ENCODE data around the gene INMT.
A peak's percentile ranks its signal among the peaks of the same experiment; 100 is the strongest.

Gene INMT

GRCh38 chr7:30752979-30753378 lies 1.0 kb downstream of the INMT start:
- no peak for DNase-seq (ENCODE audit: low read depth)

DNA sequence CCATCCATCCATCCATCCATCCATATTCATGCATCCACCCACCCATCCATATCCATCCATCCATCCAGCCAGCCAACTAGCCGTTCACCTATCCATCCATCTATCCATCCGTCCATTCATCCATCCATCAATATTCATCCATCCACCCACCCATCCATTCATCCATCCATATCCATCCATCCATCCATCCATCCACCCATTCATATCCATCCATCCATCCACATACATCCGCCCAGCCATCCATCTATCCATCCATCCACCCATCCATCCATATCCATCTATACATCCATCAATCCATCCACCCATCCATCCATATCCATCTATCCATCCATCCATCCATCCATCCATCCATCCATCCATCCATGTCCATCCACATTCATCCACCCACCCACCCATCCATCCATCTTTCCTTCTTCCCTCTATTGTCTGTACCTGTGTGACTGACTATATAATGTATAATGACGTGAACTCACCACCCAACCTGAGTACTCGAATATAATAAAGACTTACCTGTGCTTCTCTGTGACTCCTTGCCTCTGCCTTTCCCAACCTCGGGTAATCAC lies 2.5 kb downstream of the INMT start:
- no peak for DNase-seq (ENCODE audit: low read depth)

- no peak for DNase-seq (ENCODE audit: low read depth)
Measured at GRCh38 chr7:30755384-30756154, 3.6 kb downstream of the INMT start.

DNA sequence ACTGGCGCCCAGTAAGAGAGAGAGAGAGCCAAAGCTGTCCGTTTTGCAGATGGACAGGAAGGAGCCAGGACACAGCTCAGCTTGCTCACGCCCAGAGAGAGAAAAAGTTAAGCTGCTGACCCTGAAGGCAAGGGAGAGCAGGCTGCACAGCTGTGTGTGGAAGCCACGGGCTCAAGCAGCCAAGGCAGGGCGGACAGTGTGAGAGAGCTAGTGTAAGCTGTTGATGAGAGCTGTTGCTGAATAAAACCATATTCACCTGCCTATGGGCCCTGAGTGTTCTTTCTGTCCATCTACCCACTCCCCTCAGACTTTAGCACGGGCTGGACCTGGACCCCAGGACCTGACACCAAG lies 5.4 kb downstream of the INMT start:
- DNase-seq (ENCODE audit: low read depth) = no peak

GRCh38 chr7:30760514-30761213 lies 8.7 kb downstream of the INMT start:
- no peak for DNase-seq (ENCODE audit: low read depth)

- no peak for DNase-seq (ENCODE audit: low read depth)
Measured at GRCh38 chr7:30761214-30762156, 9.6 kb downstream of the INMT start.

- DNase-seq (ENCODE audit: low read depth) = no peak
Measured at GRCh38 chr7:30764030-30764975, 12.4 kb downstream of the INMT start.

- DNase-seq (ENCODE audit: low read depth) = no peak
Measured at GRCh38 chr7:30765408-30765807, 13.5 kb downstream of the INMT start.

DNA sequence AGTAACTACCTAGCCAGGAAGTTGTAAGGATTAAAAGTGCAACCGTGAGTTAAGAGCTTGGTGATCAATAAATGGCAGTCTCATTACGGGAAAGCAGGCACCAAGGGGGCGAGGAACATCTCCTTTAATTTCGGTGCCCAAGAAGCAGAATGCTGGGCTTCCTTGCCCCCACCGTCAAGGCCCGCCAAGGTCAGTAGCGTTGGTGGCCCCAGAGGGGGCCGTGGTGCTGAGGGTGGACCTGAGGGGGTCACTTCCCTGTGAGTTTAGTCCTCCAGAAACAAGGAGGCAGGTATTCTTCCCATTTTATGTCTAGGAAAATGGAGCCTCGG lies 18.9 kb downstream of the INMT start:
- no peak for DNase-seq (ENCODE audit: low read depth)

DNA sequence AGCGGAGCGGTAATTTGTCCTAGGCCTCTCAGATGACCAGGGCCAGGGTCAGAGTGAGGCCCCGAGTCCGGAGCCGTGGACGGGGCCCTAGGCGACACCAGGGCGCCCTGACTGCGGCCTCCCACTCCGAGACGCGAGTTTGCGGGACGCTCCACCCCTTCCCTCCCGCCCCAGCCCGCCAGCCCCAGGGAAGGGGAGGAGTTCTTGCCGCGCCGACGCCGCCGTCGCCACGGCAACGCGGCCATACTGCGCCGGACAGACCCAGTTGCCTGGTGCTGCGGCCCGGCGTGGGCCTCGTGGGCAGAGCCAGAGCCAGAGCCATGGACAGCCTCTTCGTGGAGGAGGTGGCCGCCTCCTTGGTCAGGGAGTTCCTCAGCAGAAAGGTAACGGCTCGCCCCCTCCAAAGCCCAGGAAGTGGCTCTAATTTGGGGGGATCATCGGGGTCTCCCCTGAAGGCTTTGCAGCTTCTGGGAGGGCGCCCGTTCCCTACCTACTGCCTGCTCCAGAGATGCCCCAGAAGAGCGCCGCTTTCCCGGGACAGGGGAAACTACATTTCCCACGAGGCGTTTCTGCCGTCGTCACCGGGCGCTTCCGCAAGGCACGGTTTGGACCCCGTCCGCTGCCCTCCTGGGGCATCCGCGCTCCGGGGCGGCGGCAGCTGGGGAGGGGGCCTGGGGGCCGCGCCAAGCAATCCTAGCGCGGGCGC lies 19.4 kb downstream of the INMT start, which contains the start of gene MINDY4:
TSS of gene MINDY4 (plus strand) at position 244 of the 706 bp plus-strand sequence. CDS start at position 321, 77 bp downstream.
- DNase-seq (ENCODE audit: low read depth) = peak; percentile 15

DNA sequence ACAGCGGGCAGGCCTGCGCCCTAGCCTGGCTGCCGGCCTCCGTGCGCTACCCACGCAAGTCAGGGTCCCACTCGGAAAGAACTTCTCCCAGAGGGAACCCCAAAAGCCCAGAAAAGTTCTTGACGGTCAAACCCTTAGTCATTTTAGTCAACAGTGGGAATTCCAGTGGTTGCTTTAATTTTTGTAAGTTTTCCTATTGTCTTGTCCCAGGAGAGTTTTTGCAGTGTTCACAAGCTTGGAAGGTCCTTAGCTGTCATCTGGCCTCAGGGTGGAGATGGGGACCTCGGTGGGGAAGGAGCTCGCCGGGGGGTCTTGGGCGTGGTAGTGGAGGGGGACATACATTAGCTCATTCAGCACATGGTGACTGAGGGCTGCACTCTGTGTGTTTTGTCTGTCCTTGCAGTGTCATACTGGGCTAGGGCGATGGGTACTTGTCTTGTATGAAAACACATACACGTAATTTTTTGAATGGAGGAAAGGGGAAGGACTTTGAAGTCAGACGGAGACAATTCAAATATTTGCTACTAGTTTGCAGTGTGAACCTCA lies 20.0 kb downstream of the INMT start:
- DNase-seq (ENCODE audit: low read depth) = no peak

GRCh38 chr7:30772984-30773383 lies 21.0 kb downstream of the INMT start:
- no peak for DNase-seq (ENCODE audit: low read depth)

DNA sequence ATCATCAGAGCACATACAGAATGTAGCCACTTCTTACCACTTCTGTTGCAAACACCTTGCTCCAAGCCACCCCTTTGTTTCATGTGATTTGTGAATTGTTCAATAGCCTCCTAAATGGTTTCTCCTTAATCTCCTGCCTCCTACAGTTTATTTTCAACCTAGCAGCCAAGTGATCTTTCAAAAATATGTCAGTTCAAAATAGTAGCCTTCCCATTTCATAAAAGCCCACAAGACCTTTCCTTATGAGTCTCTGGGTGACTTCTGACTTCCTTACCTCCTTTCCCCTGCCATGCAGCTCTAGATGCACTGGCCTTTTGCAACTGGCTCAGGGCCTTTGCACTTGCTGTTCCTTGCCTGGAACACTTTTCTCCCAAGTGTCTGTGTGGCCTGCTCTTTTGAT lies 24.1 kb downstream of the INMT start:
- DNase-seq (ENCODE audit: low read depth) = no peak

DNA sequence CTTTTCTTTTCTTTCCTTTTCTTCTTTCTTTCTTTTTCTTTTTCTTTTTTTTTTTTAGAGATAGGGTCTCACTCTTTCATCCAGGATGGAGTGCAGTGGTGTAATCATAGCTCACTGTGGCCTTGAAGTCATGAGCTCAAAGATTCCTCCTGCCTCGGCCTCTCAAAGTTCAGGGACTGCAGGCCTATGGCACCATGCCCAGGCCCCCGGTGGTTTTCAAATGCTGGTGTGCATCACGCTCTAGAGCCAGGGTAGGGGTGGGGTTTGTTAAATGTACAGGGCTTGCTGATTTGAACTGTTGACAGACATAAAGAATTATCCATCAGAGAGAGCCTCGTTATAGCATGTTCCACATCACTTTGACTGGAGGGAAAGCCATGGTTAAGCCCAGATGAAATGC lies 25.0 kb downstream of the INMT start:
- no peak for DNase-seq (ENCODE audit: low read depth)

- DNase-seq (ENCODE audit: low read depth) = no peak
Measured at GRCh38 chr7:30778255-30779025, 26.5 kb downstream of the INMT start.

GRCh38 chr7:30779574-30779973 lies 27.6 kb downstream of the INMT start:
- DNase-seq (ENCODE audit: low read depth) = no peak

GRCh38 chr7:30780941-30781340 lies 29.0 kb downstream of the INMT start:
- no peak for DNase-seq (ENCODE audit: low read depth)

- DNase-seq (ENCODE audit: low read depth) = no peak
Measured at GRCh38 chr7:30782690-30783089, 30.8 kb downstream of the INMT start.

DNA sequence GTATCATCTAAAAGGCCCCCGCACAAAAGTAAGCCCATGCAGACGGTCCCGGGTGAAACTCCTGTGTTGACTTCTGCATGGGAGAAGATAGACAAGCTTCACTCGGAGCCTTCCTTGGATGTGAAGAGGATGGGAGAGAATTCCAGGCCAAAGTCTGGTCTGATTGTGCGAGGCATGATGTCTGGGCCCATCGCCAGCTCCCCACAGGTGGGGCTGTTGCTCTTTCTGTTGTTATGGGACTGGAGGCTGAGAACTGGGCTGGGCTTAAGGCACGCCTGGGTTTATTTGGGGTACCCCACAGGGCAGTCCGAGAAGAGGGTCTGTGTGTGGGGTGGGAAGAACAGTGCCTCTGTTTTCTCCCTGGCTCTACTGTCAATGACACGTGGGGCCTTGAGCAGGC lies 33.9 kb downstream of the INMT start:
- no peak for DNase-seq (ENCODE audit: low read depth)
